Activated T-cell treated with anti-CD3 and anti-CD28 coated beads, Interleukin-2, amount 50 U/mL, for 24 hours (primary cell): Measurements from ENCODE around the gene SOX30.

ENCODE experiments used
- DNase-seq: peaks from one replicate; pipeline ENCODE4 v3.0.0-alpha.2; 2020
- H3K27ac Mint-ChIP-seq: 2 replicates; pipeline ENCODE4 v1.8.0; 2020; ENCODE audit warnings: mild to moderate bottlenecking, mixed read lengths
- H3K27me3 Mint-ChIP-seq: 2 replicates; pipeline ENCODE4 v1.8.0; 2020; ENCODE audit warnings: mixed read lengths
- H3K36me3 Mint-ChIP-seq: 2 replicates; pipeline ENCODE4 v1.8.0; 2020; ENCODE audit warnings: low read depth, mixed read lengths
- H3K4me1 Mint-ChIP-seq: 2 replicates; pipeline ENCODE4 v1.8.0; 2020; ENCODE audit warnings: low read depth, mixed read lengths
- H3K4me3 Mint-ChIP-seq: 2 replicates; pipeline ENCODE4 v1.8.0; 2020; ENCODE audit warnings: mild to moderate bottlenecking, moderate library complexity, mixed read lengths
- H3K9me3 Mint-ChIP-seq: 2 replicates; pipeline ENCODE4 v1.8.0; 2020; ENCODE audit warnings: mixed read lengths

Gene SOX30

DNA sequence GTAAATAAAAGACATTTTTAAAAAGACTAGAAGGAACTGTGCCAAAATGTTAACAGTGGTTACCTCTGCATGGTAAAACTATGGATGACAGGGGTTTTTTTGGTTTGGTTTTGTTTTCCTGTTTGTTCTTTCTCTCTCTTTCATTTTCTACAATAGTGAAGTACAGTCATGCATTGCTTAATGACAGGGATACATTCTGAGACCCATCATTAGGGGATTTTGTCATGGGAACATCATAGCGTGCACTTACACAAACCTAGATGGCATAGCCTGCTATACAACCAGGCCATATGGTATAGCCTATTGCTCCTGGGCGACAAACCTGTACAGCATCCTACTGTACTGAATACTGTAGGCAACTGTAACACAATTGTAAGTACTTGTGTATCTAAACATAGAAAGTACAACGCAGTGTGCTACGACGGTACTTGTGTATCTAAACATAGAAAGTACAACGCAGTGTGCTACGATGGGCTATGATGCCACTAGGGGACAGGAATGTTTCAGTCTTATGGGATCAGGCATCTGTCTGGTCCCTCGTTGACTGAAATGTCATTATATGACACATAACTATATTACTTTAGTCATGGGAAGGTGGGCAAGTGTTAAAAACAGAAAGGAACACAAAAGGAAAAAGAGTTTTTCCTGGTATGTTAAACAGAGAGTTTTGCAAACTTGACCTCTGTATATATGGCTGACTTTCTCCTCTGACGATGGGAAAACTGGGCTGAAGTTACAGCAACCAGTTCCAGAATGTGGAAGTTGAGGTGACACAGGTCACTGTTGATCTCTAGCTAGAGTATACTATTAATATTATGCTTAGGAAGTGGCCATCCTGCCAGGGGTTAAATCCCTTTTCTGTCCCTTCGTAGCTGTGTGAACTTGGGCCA lies 69.3 kb downstream of the SOX30 start:
- Mint-ChIP-seq H3K36me3 (no peaks in the 10 kb centered on the region), H3K4me3 (no peak overlapping the region), H3K27me3 (no peaks in the 10 kb centered on the region), H3K9me3 (peaks cover 10% of the 10 kb centered on the region), H3K4me1 (peaks cover 44% of the 10 kb centered on the region), H3K27ac (peak overlapping the region; percentile 63)
- DNase-seq, result no peak

DNA sequence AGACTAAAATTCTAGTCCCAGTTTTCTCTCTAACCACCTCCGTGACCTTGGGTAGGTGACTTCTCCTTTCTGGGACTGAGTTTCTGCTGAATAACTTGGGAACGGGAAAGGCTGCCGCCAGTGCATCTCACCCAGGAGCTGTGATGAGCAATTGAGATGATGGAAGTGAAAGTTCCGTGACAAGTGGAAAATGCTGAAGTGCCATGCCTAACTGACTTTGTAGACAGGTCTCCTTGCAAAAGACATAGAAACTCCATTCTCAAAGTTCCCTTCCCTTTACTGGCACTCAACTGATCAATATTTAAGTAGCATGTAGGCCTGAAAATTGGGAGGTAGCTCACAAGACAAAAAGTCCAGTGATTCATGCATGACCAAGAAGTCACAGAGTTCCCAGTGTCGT lies 70.3 kb downstream of the SOX30 start:
- H3K9me3 Mint-ChIP-seq, result peaks cover 10% of the 10 kb centered on the region
- H3K4me1 Mint-ChIP-seq, result peaks cover 51% of the 10 kb centered on the region
- no peaks in the 10 kb centered on the region for H3K36me3 Mint-ChIP-seq
- H3K27me3 Mint-ChIP-seq, result peaks cover 5% of the 10 kb centered on the region
- H3K4me3 Mint-ChIP-seq, result no peak overlapping the region
- H3K27ac Mint-ChIP-seq, result peak overlapping the region; percentile 78
- DNase-seq, result no peak

DNA sequence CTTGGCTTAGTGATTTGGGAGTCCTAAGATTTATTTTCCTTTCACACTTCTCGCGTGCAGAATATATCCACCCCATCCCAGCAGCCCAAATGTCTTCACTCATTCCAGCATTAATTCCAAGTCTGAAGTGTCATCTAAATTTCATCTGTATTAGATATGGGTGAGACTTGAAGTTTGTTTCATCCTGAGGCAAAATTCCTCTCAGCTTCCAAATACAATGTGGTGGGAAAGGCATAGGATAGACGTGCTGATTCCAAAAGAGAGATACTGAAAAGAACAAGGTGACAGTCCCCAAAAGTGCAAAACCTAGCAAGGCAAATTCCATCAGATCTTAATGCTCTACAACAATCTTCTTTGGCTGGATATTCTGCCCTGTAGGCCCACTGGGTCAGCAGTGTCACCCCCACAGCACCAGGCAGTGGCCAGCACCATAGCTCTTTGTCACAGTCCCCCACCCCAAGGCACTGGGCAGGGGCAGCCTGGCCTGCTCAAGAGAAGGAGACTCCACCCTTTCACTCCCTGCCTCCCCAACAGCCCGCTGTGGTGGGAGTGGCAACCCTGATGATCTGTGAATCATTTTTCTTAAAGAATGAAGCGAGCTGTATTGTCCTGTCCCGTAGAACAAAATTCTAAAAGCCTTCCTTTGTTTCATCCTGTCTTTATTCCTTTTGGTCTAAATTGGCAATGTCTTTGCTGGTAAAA lies 74.0 kb downstream of the SOX30 start:
- H3K27ac Mint-ChIP-seq, result no peak overlapping the region
- H3K4me3 Mint-ChIP-seq, result no peak overlapping the region
- peaks cover 64% of the 10 kb centered on the region for H3K4me1 Mint-ChIP-seq
- DNase-seq, result no peak
- peaks cover 16% of the 10 kb centered on the region for H3K36me3 Mint-ChIP-seq
- no peaks in the 10 kb centered on the region for H3K9me3 Mint-ChIP-seq
- H3K27me3 Mint-ChIP-seq, result peaks cover 23% of the 10 kb centered on the region

DNA sequence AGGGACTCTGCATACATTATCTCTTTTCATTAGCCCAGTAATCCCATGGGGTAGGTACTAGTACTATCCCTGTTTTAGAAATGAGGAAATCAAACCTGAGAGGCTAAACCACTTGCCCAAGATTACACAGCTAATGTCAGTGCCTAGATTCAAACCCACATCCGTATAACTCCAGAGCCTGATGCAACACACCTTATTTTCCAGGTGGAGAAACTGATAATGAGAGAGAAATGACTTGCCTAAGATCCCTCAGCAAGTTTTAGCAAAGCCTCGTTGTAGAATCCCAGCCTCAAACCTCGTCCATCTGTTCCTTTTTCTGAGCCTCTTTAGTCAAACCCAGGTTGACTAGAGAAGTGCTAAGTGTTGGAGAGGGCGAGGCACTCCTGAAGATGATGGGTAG lies 75.6 kb downstream of the SOX30 start:
- Mint-ChIP-seq H3K36me3 (peaks cover 18% of the 10 kb centered on the region), H3K27me3 (peaks cover 23% of the 10 kb centered on the region), H3K4me3 (no peak overlapping the region), H3K9me3 (no peaks in the 10 kb centered on the region), H3K4me1 (peaks cover 57% of the 10 kb centered on the region), H3K27ac (no peak overlapping the region)
- no peak for DNase-seq
